Trophoblast cell (in vitro differentiated cells and primary cell): Measurements from ENCODE around the gene DENND5A.
"Not testable (repeated sequence)": the region's sequence is repeated elsewhere in the genome, so short reads cannot be mapped to it uniquely, and the experiment has no call there.

Experiments
- DNase-seq, 2 donors: peaks; one replicate each; pipeline ENCODE4 v3.0.0-alpha.2; 2016
- H2AFZ ChIP-seq: 2 replicates; pipeline ENCODE4 v1.6.1; 2013; ENCODE audit warnings: low read length, moderate library complexity, mild to moderate bottlenecking; ENCODE audit not compliant: insufficient read depth, poor library complexity
- H2AK5ac ChIP-seq: 2 replicates; pipeline ENCODE4 v1.6.1; 2013; ENCODE audit warnings: mild to moderate bottlenecking, low read length
- H2BK120ac ChIP-seq: 2 replicates; pipeline ENCODE4 v1.6.1; 2013; ENCODE audit warnings: low read length, mild to moderate bottlenecking, moderate library complexity; ENCODE audit not compliant: insufficient read depth, poor library complexity
- H2BK12ac ChIP-seq: 2 replicates; pipeline ENCODE4 v1.6.1; 2013; ENCODE audit warnings: mild to moderate bottlenecking, low read length, moderate library complexity
- H2BK5ac ChIP-seq: 2 replicates; pipeline ENCODE4 v1.6.1; 2013; ENCODE audit warnings: low read length, low read depth, moderate library complexity, mild to moderate bottlenecking; ENCODE audit not compliant: poor library complexity
- H3K14ac ChIP-seq: 2 replicates; pipeline ENCODE4 v1.6.1; 2013; ENCODE audit warnings: mild to moderate bottlenecking, low read length
- H3K18ac ChIP-seq: 2 replicates; pipeline ENCODE4 v1.6.1; 2013; ENCODE audit warnings: mild to moderate bottlenecking, low read length
- H3K23ac ChIP-seq: 2 replicates; pipeline ENCODE4 v1.6.1; 2013; ENCODE audit warnings: low read length
- H3K27ac ChIP-seq: 2 replicates; pipeline ENCODE4 v1.5.1; 2013; ENCODE audit warnings: low read depth, mild to moderate bottlenecking, inconsistent platforms, low read length, moderate library complexity
- H3K27me3 ChIP-seq: 2 replicates; pipeline ENCODE4 v1.6.1; 2013; ENCODE audit warnings: inconsistent platforms, mild to moderate bottlenecking, low read length, moderate library complexity; ENCODE audit not compliant: insufficient read depth
- H3K36me3 ChIP-seq, 2 experiments: 1 replicate in 1 of 2; 2 replicates in 1 of 2; pipeline ENCODE4 v1.6.1; 2013; ENCODE audit warnings: low read length in 2 of 2, mild to moderate bottlenecking in 2 of 2, moderate library complexity in 1 of 2; ENCODE audit not compliant: insufficient read depth in 2 of 2, control insufficient read depth in 1 of 2
- H3K4ac ChIP-seq: 2 replicates; pipeline ENCODE4 v1.6.1; 2013; ENCODE audit warnings: low read depth, mild to moderate bottlenecking, low read length, moderate library complexity
- H3K4me1 ChIP-seq, 2 experiments: 1 replicate in 1 of 2; 2 replicates in 1 of 2; pipeline ENCODE4 v1.6.1; 2013; ENCODE audit warnings: low read length in 2 of 2, mild to moderate bottlenecking in 2 of 2, moderate library complexity in 1 of 2; ENCODE audit not compliant: insufficient read depth in 2 of 2, control insufficient read depth in 1 of 2
- H3K4me2 ChIP-seq: 2 replicates; pipeline ENCODE4 v1.6.1; 2013; ENCODE audit warnings: inconsistent platforms, mild to moderate bottlenecking, low read length, moderate library complexity
- H3K4me3 ChIP-seq: 2 replicates; pipeline ENCODE4 v1.5.1; 2013; ENCODE audit warnings: mild to moderate bottlenecking, low read depth, low read length, inconsistent platforms
- H3K79me1 ChIP-seq: one replicate; pipeline ENCODE4 v1.6.1; 2013; ENCODE audit warnings: low read length
- H3K79me2 ChIP-seq: 2 replicates; pipeline ENCODE4 v1.6.1; 2013; ENCODE audit warnings: low read length, mild to moderate bottlenecking; ENCODE audit not compliant: control insufficient read depth, insufficient read depth, poor library complexity
- H3K9ac ChIP-seq: 2 replicates; pipeline ENCODE4 v1.6.1; 2013; ENCODE audit warnings: mild to moderate bottlenecking, low read length
- H3K9me3 ChIP-seq: 2 replicates; pipeline ENCODE4 v1.6.1; 2013; ENCODE audit warnings: low read depth, mild to moderate bottlenecking, control low read depth, inconsistent platforms, low read length; ENCODE audit not compliant: insufficient read depth
- H4K12ac ChIP-seq: 2 replicates; pipeline ENCODE4 v1.6.1; 2013; ENCODE audit warnings: low read depth, mild to moderate bottlenecking, low read length, moderate library complexity
- H4K8ac ChIP-seq: 2 replicates; pipeline ENCODE4 v1.6.1; 2013; ENCODE audit warnings: low read depth, mild to moderate bottlenecking, low read length, moderate library complexity
- H4K91ac ChIP-seq: one replicate; pipeline ENCODE4 v1.6.1; 2013; ENCODE audit warnings: low read depth, mild to moderate bottlenecking, low read length, moderate library complexity
- WGBS: extraction: QIAGEN DNeasy Blood & Tissue Kit; methylation state at CpG from one replicate; pipeline ENCODE4 v1.1.7; 2013; ENCODE audit warnings: missing lambda C conversion rate; ENCODE audit not compliant: insufficient read length, insufficient coverage; ENCODE audit errors: extremely low coverage; 5-methylcytosine and 5-hydroxymethylcytosine counted together

The DENND5A gene

DNA sequence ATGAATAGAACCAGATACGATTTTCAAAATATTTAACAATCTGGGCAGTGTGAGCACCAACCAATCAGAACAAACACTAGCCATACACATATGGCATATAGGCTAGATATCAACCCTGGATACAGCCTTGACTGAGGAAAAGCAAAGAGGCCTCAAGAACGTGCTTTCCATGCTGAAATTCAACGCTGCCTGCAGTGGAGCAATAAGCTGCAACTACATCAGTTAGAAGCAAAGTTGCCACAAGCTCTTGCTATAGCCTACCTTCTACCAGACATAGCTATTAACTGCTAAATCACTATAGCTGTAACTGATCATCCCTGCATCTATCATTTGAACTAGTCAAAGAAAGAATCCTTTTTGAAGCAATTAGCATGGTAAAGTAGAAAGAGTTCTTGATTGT is 42.5 kb downstream of the DENND5A start:
- Histone ChIP-seq H3K4me3 (no peak overlapping the region), H2BK12ac (no peak overlapping the region), H3K4me2 (no peak overlapping the region), H3K4me1 (no peaks in the 10 kb centered on the region), H3K27me3 (no peaks in the 10 kb centered on the region), H3K79me2 (peaks cover 2% of the 10 kb centered on the region), H4K8ac (no peak overlapping the region), H2BK120ac (no peak overlapping the region), H4K91ac (no peak overlapping the region), H4K12ac (no peak overlapping the region), H3K9ac (no peak overlapping the region), H3K18ac (no peak overlapping the region), H3K79me1 (no peaks in the 10 kb centered on the region), H3K9me3 (no peaks in the 10 kb centered on the region), H3K14ac (no peak overlapping the region), H3K36me3 (no peaks in the 10 kb centered on the region), H2AFZ (no peak overlapping the region), H2BK5ac (no peak overlapping the region), H3K23ac (no peak overlapping the region), H2AK5ac (no peak overlapping the region), H3K27ac (no peak overlapping the region), H3K4ac (no peak overlapping the region)
- WGBS: no CpG with 5 or more reads among the region's 3 CpGs
- no peak for DNase-seq

DNA sequence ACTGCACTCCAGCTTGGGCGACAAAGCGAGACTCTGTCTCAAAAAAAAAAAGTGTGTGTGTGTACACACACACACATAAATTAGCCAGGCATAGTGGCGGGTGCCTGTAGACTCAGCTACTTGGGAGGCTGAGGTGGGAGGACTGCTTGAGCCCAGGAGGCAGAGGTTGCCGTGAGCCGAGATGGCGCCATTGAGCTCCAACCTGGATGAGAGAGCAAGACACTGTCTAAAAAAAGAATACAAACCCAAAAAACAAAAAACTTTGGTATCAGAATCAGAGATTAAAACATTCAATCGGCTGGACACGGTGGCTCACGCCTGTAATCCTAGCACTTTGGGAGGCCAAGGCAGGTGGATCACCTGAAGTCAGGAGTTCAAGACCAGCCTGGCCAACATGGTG is 44.3 kb downstream of the DENND5A start:
- H3K23ac ChIP-seq, H3K79me2 ChIP-seq: not testable (repeated sequence)

DNA sequence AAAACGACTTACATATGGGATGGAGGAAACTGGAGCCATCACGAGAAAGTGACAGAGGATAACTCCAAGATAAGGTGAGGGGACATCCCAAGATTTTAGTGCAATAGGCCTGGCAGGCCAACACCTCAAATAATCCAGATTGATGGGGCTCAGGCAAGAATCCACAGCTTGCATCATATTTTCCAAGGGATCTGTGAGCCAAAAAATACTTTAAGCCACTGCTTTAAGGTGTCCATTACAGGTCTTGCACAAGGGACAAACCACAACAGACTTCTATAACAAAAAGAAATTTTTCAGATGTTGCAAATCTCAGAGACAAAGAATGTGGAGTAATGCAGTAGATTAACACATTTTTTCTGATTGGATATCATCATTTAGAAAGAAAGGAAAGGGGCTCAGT is 45.6 kb downstream of the DENND5A start:
- Histone ChIP-seq H3K18ac (no peak overlapping the region), H3K4me3 (no peak overlapping the region), H3K4me1 (peaks cover 5% of the 10 kb centered on the region in 2 experiments), H3K9me3 (no peaks in the 10 kb centered on the region), H3K79me2 (peaks cover 3% of the 10 kb centered on the region), H3K14ac (no peak overlapping the region), H3K27ac (no peak overlapping the region), H4K8ac (no peak overlapping the region), H2BK120ac (no peak overlapping the region), H3K23ac (no peak overlapping the region), H2AFZ (no peak overlapping the region), H2BK5ac (no peak overlapping the region), H3K9ac (no peak overlapping the region), H3K36me3 (no peaks in the 10 kb centered on the region), H3K27me3 (no peaks in the 10 kb centered on the region), H4K12ac (no peak overlapping the region), H2BK12ac (no peak overlapping the region), H3K4ac (no peak overlapping the region), H3K4me2 (no peak overlapping the region), H2AK5ac (no peak overlapping the region), H3K79me1 (peaks cover 2% of the 10 kb centered on the region), H4K91ac (no peak overlapping the region)
- whole genome bisulfite sequencing: no CpG with 5 or more reads among the region's 2 CpGs
- DNase-seq: peak; percentile 38 to 71

More for the DNA sequence above, 44.3 kb downstream of the DENND5A start:
- H3K27ac ChIP-seq, H3K9ac ChIP-seq, H2AFZ ChIP-seq, H3K18ac ChIP-seq, H2AK5ac ChIP-seq, H3K4me3 ChIP-seq, H4K91ac ChIP-seq, H2BK12ac ChIP-seq, H3K79me1 ChIP-seq, H3K4me2 ChIP-seq, H2BK5ac ChIP-seq, DNase-seq, H2BK120ac ChIP-seq, H4K8ac ChIP-seq, H3K27me3 ChIP-seq, H4K12ac ChIP-seq, H3K36me3 ChIP-seq, H3K4me1 ChIP-seq, H3K4ac ChIP-seq, H3K14ac ChIP-seq, H3K9me3 ChIP-seq: not testable (repeated sequence)
- no CpG with 5 or more reads among the region's 9 CpGs for WGBS

GRCh38 chr11:9219115-9219514 is 46.0 kb downstream of the DENND5A start:
- Histone ChIP-seq H4K12ac (no peak overlapping the region), H2AK5ac (no peak overlapping the region), H3K27ac (no peak overlapping the region), H2BK120ac (no peak overlapping the region), H3K14ac (no peak overlapping the region), H3K9ac (no peak overlapping the region), H3K23ac (no peak overlapping the region), H2BK5ac (no peak overlapping the region), H3K27me3 (no peaks in the 10 kb centered on the region), H3K4me2 (no peak overlapping the region), H2BK12ac (no peak overlapping the region), H3K9me3 (no peaks in the 10 kb centered on the region), H3K4ac (peak overlapping the region; percentile 27), H4K8ac (no peak overlapping the region), H3K79me2 (peaks cover 5% of the 10 kb centered on the region), H2AFZ (no peak overlapping the region), H3K79me1 (peaks cover 2% of the 10 kb centered on the region), H3K36me3 (no peaks in the 10 kb centered on the region), H3K4me3 (no peak overlapping the region), H3K4me1 (peaks cover 6 to 8% of the 10 kb centered on the region in 2 experiments), H3K18ac (no peak overlapping the region), H4K91ac (no peak overlapping the region)
- WGBS: no CpG with 5 or more reads among the region's 2 CpGs
- DNase-seq: peak; percentile 40 to 89
